OCI-LY1 (cell line): ENCODE data around the gene ANKRD39.

Experiments
- H2AFZ ChIP-seq: fragments of 200-600 bp; sonication (generic), shearing (Covaris generic); 2 replicates; pipeline ENCODE4 v1.6.0; 2014; ENCODE audit warnings: antibody characterized with exemption, mild to moderate bottlenecking, low read length
- H3F3A ChIP-seq: fragments of 200-600 bp; sonication (generic), shearing (Covaris generic); 2 replicates; pipeline ENCODE4 v1.6.0; 2014; ENCODE audit warnings: mild to moderate bottlenecking, antibody characterized with exemption, low read length, moderate library complexity; ENCODE audit not compliant: insufficient read depth
- H3K27ac ChIP-seq: fragments of 200-600 bp; sonication (generic); 2 replicates; pipeline ENCODE4 v1.5.1; 2014; ENCODE audit warnings: low read length, mixed run types, mild to moderate bottlenecking, low read depth; ENCODE audit not compliant: poor library complexity, severe bottlenecking
- H3K27me3 ChIP-seq: fragments of 200-600 bp; sonication (generic); 2 replicates; pipeline ENCODE4 v1.6.0; 2014; ENCODE audit warnings: antibody characterized with exemption, mild to moderate bottlenecking, low read length, moderate library complexity; ENCODE audit not compliant: insufficient read depth
- H3K36me3 ChIP-seq: fragments of 200-600 bp; sonication (generic); 2 replicates; pipeline ENCODE4 v1.6.1; 2014; ENCODE audit warnings: mild to moderate bottlenecking, antibody characterized with exemption, low read length, moderate library complexity, mixed read lengths; ENCODE audit not compliant: insufficient read depth
- H3K4me1 ChIP-seq: fragments of 200-600 bp; sonication (generic); 2 replicates; pipeline ENCODE4 v1.5.1; 2014; ENCODE audit warnings: mild to moderate bottlenecking, low read length, moderate library complexity; ENCODE audit not compliant: insufficient read depth, severe bottlenecking
- H3K4me2 ChIP-seq: fragments of 200-600 bp; sonication (generic), shearing (Covaris generic); 2 replicates; pipeline ENCODE4 v1.6.1; 2014; ENCODE audit warnings: low read length
- H3K4me3 ChIP-seq: fragments of 200-600 bp; sonication (generic); 2 replicates; pipeline ENCODE4 v1.5.1; 2014; ENCODE audit warnings: low read length, low read depth, mild to moderate bottlenecking, mixed read lengths; ENCODE audit not compliant: poor library complexity, severe bottlenecking
- H3K79me2 ChIP-seq: fragments of 200-600 bp; shearing (Covaris generic); 2 replicates; pipeline ENCODE4 v1.6.1; 2016; ENCODE audit warnings: mixed run types, low read length, mixed read lengths; ENCODE audit not compliant: insufficient read depth
- H3K9ac ChIP-seq: fragments of 200-600 bp; sonication (generic), shearing (Covaris generic); 2 replicates; pipeline ENCODE4 v1.6.1; 2014; ENCODE audit warnings: mild to moderate bottlenecking, low read length, mixed read lengths
- H3K9me2 ChIP-seq: fragments of 200-600 bp; sonication (generic), shearing (Covaris generic); 2 replicates; pipeline ENCODE4 v1.6.1; 2014; ENCODE audit warnings: low read depth, mild to moderate bottlenecking, low read length, mixed read lengths
- H3K9me3 ChIP-seq: fragments of 200-600 bp; shearing (Covaris generic); 2 replicates; pipeline ENCODE4 v1.6.1; 2014; ENCODE audit warnings: low read length, mixed read lengths
- H4K20me1 ChIP-seq: fragments of 200-600 bp; sonication (generic), shearing (Covaris generic); 2 replicates; pipeline ENCODE4 v1.6.0; 2016; ENCODE audit warnings: mild to moderate bottlenecking, low read length; ENCODE audit not compliant: insufficient read depth
- EZH2 ChIP-seq: fragments of 200-600 bp; sonication (generic), shearing (Covaris generic); IDR thresholded peaks from 2 replicates; pipeline ENCODE4 v1.8.0; 2017; ENCODE audit warnings: borderline replicate concordance, mixed run types, mild to moderate bottlenecking, antibody characterized with exemption, low read length, moderate library complexity, mixed read lengths
- TF ChIP-seq, protein P1 (sequence below): fragments of 200-600 bp; sonication (generic), shearing (Covaris generic); IDR thresholded peaks from 2 replicates; pipeline ENCODE4 v1.5.1; 2017; ENCODE audit warnings: mild to moderate bottlenecking, antibody characterized with exemption, low read length, moderate library complexity, mixed read lengths

The ANKRD39 gene

DNA sequence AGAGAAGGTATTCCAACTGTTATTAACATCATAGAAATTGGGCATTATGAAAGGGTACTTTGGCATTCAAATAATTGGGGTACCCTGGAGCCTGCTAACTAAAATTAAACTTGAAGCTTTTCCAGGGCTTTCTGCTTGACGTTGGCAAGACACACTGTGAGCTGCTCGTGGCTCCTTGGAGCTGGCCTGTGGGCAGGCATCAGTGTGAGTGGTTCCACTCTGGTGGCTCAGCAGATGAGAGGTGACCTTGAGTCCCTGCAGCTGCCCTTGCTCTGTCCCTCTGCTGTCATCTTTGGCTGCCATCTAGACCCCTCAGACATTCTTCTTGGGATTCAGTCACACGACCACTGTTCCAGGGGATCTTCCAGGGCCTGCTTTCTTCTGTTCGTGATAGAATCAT is 35.0 kb downstream of the ANKRD39 start:
- Histone ChIP-seq H4K20me1 (no peaks in the 10 kb centered on the region), H3K9me2 (no peaks in the 10 kb centered on the region), H3K4me1 (peaks cover 35% of the 10 kb centered on the region), H3K9ac (no peak overlapping the region), H3K27me3 (no peaks in the 10 kb centered on the region), H3K4me3 (no peak overlapping the region), H3F3A (no peaks in the 10 kb centered on the region), H3K9me3 (no peaks in the 10 kb centered on the region), H3K27ac (no peak overlapping the region), H2AFZ (no peak overlapping the region), H3K4me2 (no peak overlapping the region), H3K36me3 (peaks cover 32% of the 10 kb centered on the region), H3K79me2 (no peaks in the 10 kb centered on the region)
- TF ChIP-seq, protein P1, sequence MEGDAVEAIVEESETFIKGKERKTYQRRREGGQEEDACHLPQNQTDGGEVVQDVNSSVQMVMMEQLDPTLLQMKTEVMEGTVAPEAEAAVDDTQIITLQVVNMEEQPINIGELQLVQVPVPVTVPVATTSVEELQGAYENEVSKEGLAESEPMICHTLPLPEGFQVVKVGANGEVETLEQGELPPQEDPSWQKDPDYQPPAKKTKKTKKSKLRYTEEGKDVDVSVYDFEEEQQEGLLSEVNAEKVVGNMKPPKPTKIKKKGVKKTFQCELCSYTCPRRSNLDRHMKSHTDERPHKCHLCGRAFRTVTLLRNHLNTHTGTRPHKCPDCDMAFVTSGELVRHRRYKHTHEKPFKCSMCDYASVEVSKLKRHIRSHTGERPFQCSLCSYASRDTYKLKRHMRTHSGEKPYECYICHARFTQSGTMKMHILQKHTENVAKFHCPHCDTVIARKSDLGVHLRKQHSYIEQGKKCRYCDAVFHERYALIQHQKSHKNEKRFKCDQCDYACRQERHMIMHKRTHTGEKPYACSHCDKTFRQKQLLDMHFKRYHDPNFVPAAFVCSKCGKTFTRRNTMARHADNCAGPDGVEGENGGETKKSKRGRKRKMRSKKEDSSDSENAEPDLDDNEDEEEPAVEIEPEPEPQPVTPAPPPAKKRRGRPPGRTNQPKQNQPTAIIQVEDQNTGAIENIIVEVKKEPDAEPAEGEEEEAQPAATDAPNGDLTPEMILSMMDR, result no peak
- no peak for TF ChIP-seq EZH2

DNA sequence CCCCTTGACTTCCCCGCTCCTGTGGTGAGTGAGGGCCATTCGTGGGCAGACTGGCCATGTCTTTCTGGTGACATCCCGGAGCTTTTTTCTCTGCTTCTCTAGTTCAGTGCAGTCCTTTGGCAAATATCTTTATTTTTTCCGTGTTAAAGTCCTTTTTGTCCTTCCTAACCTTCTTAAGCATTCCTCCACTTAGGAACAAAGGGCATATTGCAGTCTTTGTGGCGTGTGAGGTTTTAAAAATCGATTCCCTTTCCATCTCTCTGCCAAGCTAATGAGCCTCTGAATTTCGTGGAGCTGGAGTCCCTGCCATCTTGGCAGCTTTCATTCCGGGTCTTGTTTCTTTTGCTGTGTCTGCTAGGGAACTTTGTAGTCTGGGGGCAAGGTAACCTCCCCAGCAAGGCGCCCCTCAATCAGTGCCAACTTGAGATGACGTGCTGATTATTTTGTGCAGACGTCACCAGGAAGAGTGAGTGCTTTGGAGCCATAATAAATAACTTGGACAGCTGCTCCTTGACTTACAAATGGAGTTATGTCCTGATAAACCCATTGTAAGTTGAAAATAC is 36.6 kb downstream of the ANKRD39 start:
- no peaks in the 10 kb centered on the region for H3K79me2 ChIP-seq
- TF ChIP-seq, protein P1, result no peak
- TF ChIP-seq EZH2, result no peak
- H2AFZ ChIP-seq, result no peak overlapping the region
- no peak overlapping the region for H3K4me3 ChIP-seq
- peaks cover 43% of the 10 kb centered on the region for H3K4me1 ChIP-seq
- no peaks in the 10 kb centered on the region for H4K20me1 ChIP-seq
- H3K36me3 ChIP-seq, result peaks cover 18% of the 10 kb centered on the region
- no peak overlapping the region for H3K27ac ChIP-seq
- H3F3A ChIP-seq, result no peaks in the 10 kb centered on the region
- H3K9me3 ChIP-seq, result no peaks in the 10 kb centered on the region
- H3K27me3 ChIP-seq, result no peaks in the 10 kb centered on the region
- no peak overlapping the region for H3K4me2 ChIP-seq
- no peak overlapping the region for H3K9ac ChIP-seq
- H3K9me2 ChIP-seq, result no peaks in the 10 kb centered on the region

DNA sequence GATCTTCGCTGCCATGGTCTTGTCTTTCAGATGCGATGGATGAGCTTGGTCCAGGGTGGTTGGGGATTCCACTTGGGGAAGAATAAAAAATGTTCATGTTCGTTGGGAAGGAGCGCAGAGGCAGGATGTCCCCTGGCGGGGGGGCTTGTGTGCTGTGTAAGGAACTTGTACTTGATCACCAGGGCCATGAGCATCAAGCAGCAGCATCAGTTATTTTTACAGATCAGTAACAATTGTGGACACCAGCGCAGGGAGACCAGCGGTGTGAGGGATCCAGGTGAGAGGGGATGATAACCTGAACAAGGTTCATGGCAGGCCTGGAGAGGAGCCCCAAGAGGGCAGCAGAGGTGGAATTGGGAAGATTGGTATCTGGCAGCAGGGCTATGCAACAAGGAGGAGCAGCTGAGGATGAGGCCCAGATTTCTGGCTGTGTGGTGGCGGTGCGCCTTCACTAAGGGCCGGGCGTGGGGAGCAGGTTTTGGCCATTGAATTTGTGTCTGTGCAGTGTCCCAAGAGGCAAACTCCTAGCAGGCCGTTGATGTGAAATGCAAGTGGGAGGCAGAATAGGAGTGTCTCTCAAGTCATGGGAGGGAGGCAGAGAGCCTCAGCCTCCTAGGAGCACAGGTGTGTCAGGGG is 37.8 kb downstream of the ANKRD39 start:
- Histone ChIP-seq H3K9me3 (no peaks in the 10 kb centered on the region), H3K4me2 (peak overlapping the region; percentile 94; the same call in 1 of the 2 replicates), H3K4me3 (peak overlapping the region; percentile 7), H3K79me2 (no peaks in the 10 kb centered on the region), H3K9me2 (no peaks in the 10 kb centered on the region), H3K27ac (no peak overlapping the region), H3K36me3 (peaks cover 12% of the 10 kb centered on the region), H3K4me1 (peaks cover 49% of the 10 kb centered on the region), H3F3A (no peaks in the 10 kb centered on the region), H4K20me1 (no peaks in the 10 kb centered on the region), H3K27me3 (no peaks in the 10 kb centered on the region), H3K9ac (no peak overlapping the region; the same call in 1 of the 2 replicates), H2AFZ (no peak overlapping the region)
- TF ChIP-seq, protein P1, result peak; percentile 8; the same call in 1 of the 2 replicates
- TF ChIP-seq EZH2, result no peak
